IPS-11a (cell line): ENCODE results near the gene SOX12.
"Not testable (repeated sequence)": the region's sequence is repeated elsewhere in the genome, so short reads cannot be mapped to it uniquely, and the experiment has no call there.

Experiments
- H3K4me3 ChIP-seq: one replicate; pipeline ENCODE4 v1.5.1; 2013; ENCODE audit warnings: low read depth, low read length, control low read depth

SOX12 gene

GRCh38 chr20:362271-363254 lies 37.2 kb downstream of the SOX12 start:
- no peak overlapping the region for H3K4me3 ChIP-seq

DNA sequence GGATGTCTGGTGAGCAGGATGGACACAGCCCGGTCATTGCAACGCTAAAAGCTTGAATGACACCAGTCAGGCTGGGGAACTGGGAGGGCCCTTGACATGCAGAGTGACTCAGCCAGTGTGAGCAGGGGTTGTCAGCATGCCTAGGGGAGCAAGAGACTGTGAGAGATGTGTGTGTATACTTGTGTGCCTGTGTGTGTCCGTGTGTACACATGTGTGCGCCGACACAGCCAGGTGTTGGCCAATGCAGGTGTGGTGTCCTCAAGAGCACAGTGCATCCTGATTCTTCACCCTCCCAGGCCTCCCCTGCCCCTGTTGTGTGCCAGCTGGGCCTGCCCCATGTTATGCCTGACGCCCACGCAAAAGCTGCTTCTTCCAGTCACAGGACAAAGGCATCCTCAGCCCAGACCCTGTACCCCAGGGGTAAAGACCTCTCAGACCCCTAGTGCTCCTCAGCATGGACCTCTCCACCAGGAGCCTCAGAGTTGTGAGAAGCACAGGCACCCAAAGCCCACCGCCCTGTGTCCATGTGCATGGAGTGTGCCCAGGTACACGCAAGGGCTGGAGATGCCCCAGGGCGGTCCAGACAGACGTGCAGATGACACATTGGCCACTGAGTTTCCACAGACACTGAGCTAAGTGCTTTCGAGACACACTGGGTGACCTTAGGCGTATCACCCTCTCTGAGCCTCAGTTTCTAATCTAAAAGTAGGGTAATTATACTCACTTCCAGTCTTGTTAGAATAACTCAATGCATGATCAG lies 38.1 kb downstream of the SOX12 start:
- no peak overlapping the region for H3K4me3 ChIP-seq

DNA sequence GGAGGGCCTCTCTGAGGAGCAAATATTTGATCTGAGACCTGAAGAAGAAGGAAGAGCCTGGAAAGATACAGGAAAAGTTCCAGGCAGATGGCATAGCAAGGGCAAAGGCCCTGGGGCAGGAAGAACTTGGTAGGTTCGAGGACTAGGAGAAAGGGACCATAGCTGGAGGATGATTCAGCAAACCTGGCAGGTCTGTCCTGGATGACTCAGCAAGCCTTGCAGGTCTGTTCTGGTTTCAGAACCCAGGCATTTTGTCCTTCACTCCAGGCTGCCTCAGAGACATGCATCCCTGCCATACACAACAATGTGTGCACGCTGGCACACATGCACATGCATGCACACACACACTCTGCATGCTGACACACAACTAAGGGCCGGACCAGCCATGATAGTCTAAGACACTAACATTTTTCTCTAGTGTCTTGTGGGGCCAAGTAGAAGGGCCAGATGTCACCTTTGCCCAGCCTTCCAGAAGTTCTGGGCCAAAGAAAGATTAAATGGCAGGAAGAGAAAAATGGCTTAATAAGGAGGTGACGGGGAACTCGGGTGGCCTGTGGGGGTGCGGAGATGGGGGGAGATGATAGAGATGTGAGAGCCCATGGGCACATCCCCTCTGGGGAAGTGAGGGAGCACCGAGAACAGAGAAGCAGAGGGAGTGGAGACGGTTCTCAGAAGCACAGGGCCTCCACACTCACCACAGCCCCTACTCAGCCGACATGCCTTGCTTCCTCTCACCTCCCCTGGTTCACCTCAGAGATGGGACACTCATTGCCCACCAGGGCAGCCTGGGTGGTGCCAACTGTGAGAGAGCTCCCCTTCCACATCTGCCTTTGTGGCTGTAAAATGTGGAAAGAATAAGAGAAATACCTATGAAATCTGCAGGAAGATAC lies 39.8 kb downstream of the SOX12 start:
- no peak overlapping the region for H3K4me3 ChIP-seq

- no peak overlapping the region for H3K4me3 ChIP-seq
Measured at GRCh38 chr20:366041-366718, 40.8 kb downstream of the SOX12 start.

- no peak overlapping the region for H3K4me3 ChIP-seq
Measured at GRCh38 chr20:366719-367485, 41.5 kb downstream of the SOX12 start.

DNA sequence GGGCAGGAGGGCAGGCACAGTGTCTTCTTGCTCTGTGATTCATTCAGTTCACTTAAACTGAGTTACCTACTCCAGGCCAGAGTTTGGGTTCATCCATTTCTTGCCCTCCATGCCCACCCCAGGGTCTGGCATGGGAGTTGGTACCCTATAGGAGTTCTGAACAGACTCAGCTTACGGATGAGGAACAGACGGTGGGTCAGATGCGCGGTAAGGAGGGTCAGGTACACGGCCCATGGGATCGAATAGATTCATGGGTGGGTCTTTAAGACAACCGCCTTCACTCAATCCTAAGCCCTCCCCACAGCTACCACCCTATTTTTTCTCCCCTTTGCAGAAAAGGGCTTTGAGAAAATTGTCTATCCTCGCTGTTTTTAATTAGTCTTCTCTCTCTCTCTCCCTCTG lies 42.1 kb downstream of the SOX12 start:
- H3K4me3 ChIP-seq: no peak overlapping the region

- H3K4me3 ChIP-seq: no peak overlapping the region
Measured at GRCh38 chr20:368915-369314, 43.6 kb downstream of the SOX12 start.

GRCh38 chr20:370151-370600 lies 44.8 kb downstream of the SOX12 start:
- H3K4me3 ChIP-seq: no peak overlapping the region

GRCh38 chr20:370977-371754 lies 45.8 kb downstream of the SOX12 start:
- no peak overlapping the region for H3K4me3 ChIP-seq

DNA sequence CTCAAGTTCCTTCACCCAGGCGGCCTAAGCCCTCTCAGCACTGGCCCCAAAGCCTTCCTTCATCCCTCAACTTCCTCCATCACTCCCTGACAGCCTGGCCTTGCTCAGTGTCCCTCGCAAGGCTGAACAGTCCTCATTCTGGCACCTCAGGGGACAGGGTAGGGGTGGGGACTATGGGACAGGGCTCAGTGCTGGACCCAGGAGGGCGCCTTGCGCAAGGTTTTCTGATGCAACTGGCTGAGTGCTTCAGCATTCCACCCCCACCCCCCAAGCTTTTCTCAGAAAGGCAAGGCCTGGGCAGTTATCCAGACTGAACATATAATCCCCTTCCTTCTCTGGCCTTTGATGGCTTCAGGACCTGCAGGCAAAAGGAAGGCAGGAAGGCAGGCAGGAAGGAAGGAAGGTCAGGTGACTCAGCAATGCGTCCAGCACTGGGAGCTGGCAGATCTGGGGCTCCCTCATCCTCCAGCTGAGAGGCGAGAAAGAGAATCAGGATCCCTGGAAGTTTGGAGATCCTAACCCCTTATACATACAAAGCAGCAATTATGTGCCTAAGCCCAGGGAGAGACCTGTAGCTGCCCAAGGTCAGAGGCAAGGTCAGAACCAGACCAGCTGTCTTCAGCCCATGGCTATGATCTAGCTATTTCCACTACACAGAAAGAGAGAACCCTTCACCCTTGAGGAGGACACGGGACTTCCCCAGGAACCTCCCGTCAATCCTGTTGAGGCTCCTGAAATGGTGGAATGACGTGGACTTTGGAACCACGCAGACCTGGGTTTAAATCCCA lies 46.6 kb downstream of the SOX12 start:
- H3K4me3 ChIP-seq: no peak overlapping the region

DNA sequence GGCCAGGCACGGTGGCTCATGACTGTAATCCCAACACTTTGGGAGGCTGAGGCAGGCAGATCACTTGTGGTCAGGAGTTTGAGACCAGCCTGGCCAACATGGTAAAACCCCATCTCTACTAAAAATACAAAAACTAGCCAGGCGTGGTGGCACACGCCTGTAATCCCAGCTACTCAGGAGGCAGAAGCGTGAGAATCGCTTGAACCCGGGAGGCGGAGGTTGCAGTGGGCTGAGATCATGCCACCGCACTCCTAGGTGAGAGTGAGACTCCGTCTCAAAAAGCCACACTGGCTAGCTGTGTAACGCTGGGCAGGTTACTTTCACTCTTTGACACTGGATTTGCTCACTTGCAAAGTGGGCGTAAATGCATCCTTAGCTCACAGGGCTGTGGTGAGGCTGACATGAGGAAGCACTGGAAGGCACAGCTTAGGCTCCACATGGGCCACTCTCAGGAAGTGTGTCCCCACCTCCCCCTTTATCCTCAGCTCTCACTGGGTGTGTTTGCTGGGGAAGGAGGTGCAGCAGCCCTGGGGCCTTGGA lies 47.3 kb downstream of the SOX12 start:
- not testable (repeated sequence) for H3K4me3 ChIP-seq

- H3K4me3 ChIP-seq: no peak overlapping the region
Measured at GRCh38 chr20:373171-373890, 48.0 kb downstream of the SOX12 start.

DNA sequence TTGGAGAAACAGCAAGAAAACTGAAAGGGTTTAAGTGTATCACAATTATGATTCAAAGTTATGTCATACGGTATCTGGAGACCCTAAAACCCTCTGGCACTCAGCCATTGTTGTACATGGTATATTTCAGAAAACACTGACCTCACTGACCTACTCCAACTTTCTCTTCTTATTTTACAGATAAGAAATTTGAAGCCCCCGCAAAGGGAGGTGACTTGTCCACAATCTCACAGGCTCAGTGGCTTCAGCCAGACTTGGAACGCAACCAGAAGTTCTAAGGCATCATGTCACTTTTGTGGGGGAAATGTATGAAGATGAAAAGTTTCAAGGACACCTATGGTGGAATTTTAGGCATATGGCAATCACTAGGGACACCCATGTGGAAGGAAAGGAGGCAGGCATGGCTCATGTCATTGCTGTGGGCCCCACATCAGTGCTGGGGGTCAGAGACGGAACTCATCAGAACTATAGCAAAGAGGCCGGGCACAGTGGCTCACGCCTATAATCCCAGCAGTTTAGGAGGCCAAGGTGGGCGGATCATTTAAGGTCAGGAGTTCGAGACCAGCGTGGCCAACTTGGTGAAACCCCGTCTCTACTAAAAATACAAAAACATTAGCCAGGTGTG lies 50.0 kb downstream of the SOX12 start:
- H3K4me3 ChIP-seq: no peak overlapping the region

DNA sequence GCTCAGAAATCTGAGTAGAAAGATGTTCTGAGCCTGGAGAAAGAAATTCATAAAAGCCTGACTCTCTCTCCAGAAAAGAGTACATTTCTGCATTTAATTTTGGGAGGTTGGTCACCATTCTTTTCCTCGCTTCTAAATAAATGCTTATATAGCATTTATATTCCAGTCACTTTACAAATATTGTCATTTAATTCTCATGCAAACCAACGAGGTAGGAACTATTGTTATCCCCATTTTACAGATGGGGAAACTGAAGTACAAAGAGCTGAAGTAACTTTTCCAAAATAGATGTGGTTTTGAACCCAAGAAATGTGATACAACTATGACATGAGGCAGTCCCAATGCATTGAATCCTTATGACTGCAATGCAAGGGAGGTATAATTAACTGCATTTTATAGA lies 50.7 kb downstream of the SOX12 start:
- H3K4me3 ChIP-seq: no peak overlapping the region

DNA sequence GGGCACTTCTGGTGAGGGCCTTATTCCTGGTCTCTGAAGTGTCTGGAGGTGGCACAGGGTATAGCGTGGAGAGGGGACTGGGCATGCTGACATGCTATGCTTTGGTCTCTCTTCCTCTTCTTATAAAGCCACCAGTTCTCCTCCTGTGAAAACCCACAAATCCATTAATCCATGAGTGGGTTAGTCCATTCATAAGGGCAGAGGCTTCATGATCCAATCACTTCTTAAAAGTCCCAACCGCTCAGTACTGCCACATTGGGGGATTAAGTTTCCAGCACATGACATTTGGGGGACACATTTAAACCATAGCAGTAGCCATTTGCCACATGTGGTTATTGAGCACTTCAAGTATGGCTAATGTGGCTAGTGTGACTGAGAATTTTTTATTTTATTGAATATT lies 51.4 kb downstream of the SOX12 start:
- no peak overlapping the region for H3K4me3 ChIP-seq

DNA sequence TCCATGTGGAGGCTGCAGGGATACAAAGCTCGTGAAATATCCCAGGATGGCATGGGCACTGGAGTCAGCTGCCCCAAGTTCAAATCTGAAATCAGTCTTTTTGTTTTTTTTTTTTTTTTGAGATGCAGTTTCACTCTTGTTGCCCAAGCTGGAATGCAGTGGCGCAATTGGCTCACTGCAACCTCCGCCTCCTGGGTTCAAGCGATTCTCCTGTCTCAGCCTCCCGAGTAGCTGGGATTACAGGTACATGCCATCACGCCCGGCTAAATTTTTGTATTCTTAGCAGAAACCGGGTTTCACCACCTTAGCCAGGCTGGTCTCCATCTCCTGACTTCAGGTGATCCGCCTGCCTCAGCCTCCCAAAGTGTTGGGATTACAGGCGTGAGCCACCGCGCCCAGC lies 52.2 kb downstream of the SOX12 start:
- not testable (repeated sequence) for H3K4me3 ChIP-seq

DNA sequence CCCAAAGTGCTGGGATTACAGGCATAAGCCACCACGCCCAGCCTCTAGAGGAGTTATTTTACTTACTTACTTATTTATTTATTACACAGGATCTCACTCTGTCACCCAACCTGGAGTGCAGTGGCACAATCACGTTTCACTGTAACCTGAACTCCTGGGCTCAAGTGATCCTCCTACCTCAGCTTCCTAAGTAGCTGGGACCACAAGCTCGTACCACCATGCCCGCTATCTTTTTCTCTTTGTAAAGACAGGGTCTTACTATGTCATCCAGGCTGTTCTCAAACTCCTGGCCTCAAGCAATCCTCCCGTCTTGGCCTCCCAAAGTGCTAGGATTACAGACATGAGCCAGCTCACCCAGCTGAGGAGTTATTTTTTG lies 53.6 kb downstream of the SOX12 start:
- H3K4me3 ChIP-seq: no peak overlapping the region
